ENCODE measurements around the gene GRIK2. TPM values are rescaled to one million over a fixed set of nuclear protein-coding genes. Genes with fewer than 3 reads are reported as not detected.

GRIK2 gene
- total and polyA plus RNA-seq, 2 of the 4 experiments (the other 2 are of a cell fraction): 8.2 to 15.2 TPM

GRCh38 chr6:101937108-101937507 lies 543.6 kb downstream of the GRIK2 start:
- CTCF ChIA-PET: no interaction called here
- ATAC-seq (ENCODE audit: low read depth) (no peak), DNase-seq (no peak)
- no peak overlapping the region for H3K14ac ChIP-seq (replicated peaks; ENCODE audit: low read depth, low read length)
- H3K4me2 ChIP-seq (ENCODE audit: low read depth, low read length): no peak overlapping the region
- intact Hi-C loops (cut with micrococcal nuclease): no loop called here
- no peaks in the 10 kb centered on the region for H3K9me1 ChIP-seq (ENCODE audit: insufficient read depth, low read length)
- H3K18ac ChIP-seq (ENCODE audit: low read depth, low read length): no peak overlapping the region
- no peak overlapping the region for H2BK20ac ChIP-seq (ENCODE audit: low read depth, low read length)
- no peaks in the 10 kb centered on the region for H4K20me1 ChIP-seq (ENCODE audit: insufficient read depth, low read length)
- 60% methylated on average over 1 of the region's 1 CpG; no CpG with 5 or more reads in 1 of the 2 experiments for WGBS, 2 experiments (ENCODE audit: extremely low coverage in 2 of 2, insufficient read length in 1 of 2)
- no peak overlapping the region for H2BK120ac ChIP-seq (ENCODE audit: low read depth, low read length)
- H3K79me1 ChIP-seq (ENCODE audit: low read depth in 1 of 2, low read length in 2 of 2): no peaks in the 10 kb centered on the region
- H2BK15ac ChIP-seq (ENCODE audit: low read depth, low read length): no peak overlapping the region
- no peak overlapping the region for H2BK5ac ChIP-seq (ENCODE audit: low read depth, low read length, poor library complexity, severe bottlenecking)
- H3K4me1 ChIP-seq (ENCODE audit: control insufficient read depth, insufficient read depth, low read length): no peaks in the 10 kb centered on the region
- no peak overlapping the region for H2AFZ ChIP-seq (replicated peaks; ENCODE audit: low read length, poor library complexity)
- H3K23ac ChIP-seq (ENCODE audit: low read depth, low read length): no peak overlapping the region
- no peaks in the 10 kb centered on the region for H3K27me3 ChIP-seq (ENCODE audit: control insufficient read depth, insufficient read depth, low read length)
- no peak overlapping the region for H3K9ac ChIP-seq (ENCODE audit: low read depth, low read length)
- no peak overlapping the region for H2AK9ac ChIP-seq (replicated peaks; ENCODE audit: low read depth, low read length, poor library complexity)
- H3K36me3 ChIP-seq (ENCODE audit: control insufficient read depth, insufficient read depth, low read length): no peaks in the 10 kb centered on the region
- no peaks in the 10 kb centered on the region for H3K9me3 ChIP-seq (ENCODE audit: control insufficient read depth, insufficient read depth, low read length)
- no peak overlapping the region; the same call in 1 of the 2 replicates for H3K56ac ChIP-seq (ENCODE audit: extremely low read depth, insufficient read depth, low read length)
- dilution Hi-C loops (cut with HindIII; ENCODE audit: low sequenced_read_pairs, unreplicated experiment): no loop called here
- BruUV-seq (replicated peaks): no TSS peak
- POLR2A ChIA-PET (ENCODE audit: unreplicated experiment): no interaction called here
- H2AK5ac ChIP-seq (ENCODE audit: low read depth, low read length): no peak overlapping the region
- H4K5ac ChIP-seq (ENCODE audit: low read depth, low read length): no peak overlapping the region
- H3K4me3 ChIP-seq (ENCODE audit: insufficient read depth, low read depth, low read length): no peak overlapping the region
- in situ Hi-C loops (cut with MboI; ENCODE audit: low sequenced_read_pairs): no loop called here
- H3K27ac ChIP-seq (ENCODE audit: insufficient read depth, low read length): no peak overlapping the region
- no peak overlapping the region for H4K91ac ChIP-seq (ENCODE audit: insufficient read depth, low read depth, low read length)
- no peak overlapping the region for H3K4ac ChIP-seq (ENCODE audit: low read depth, low read length)
- TF ChIP-seq MAFK (IDR thresholded peaks at IDR 0.05; ENCODE audit: low read depth, low read length): no peak
- no peak for TF ChIP-seq FOS (IDR thresholded peaks at IDR 0.05; ENCODE audit: low read depth, low read length)
- no peak for TF ChIP-seq RFX5 (IDR thresholded peaks at IDR 0.05; ENCODE audit: low read depth, low read length)
- TF ChIP-seq USF2 (IDR thresholded peaks at IDR 0.05; ENCODE audit: low read depth, low read length): no peak
- TF ChIP-seq POLR2A (IDR thresholded peaks at IDR 0.05; ENCODE audit: low read depth, low read length): no peak
- no peak for TF ChIP-seq MAZ (IDR thresholded peaks at IDR 0.05; ENCODE audit: borderline replicate concordance, low read depth, low read length)
- no peak for TF ChIP-seq SMC3 (IDR thresholded peaks at IDR 0.05; ENCODE audit: low read depth, low read length)
- no peak for TF ChIP-seq RCOR1 (IDR thresholded peaks at IDR 0.05; ENCODE audit: insufficient replicate concordance, low read length)
- no peak for TF ChIP-seq CEBPB (IDR thresholded peaks at IDR 0.05; ENCODE audit: low read depth, low read length)
- TF ChIP-seq CHD1 (IDR thresholded peaks at IDR 0.05; ENCODE audit: low read depth, low read length): no peak
- TF ChIP-seq MXI1 (IDR thresholded peaks at IDR 0.05; ENCODE audit: borderline replicate concordance, low read depth, low read length): no peak
- no peak for TF ChIP-seq BHLHE40 (IDR thresholded peaks at IDR 0.05; ENCODE audit: low read depth, low read length)
- TF ChIP-seq ELK1 (IDR thresholded peaks at IDR 0.05; ENCODE audit: borderline replicate concordance, low read depth, low read length): no peak
- TF ChIP-seq CTCF (conservative IDR thresholded peaks at IDR 0.05; ENCODE audit: low read depth, low read length): no peak
- no peak for TF ChIP-seq NFE2L2 (IDR thresholded peaks at IDR 0.05; ENCODE audit: low read depth, low read length)
- no peak for TF ChIP-seq RAD21 (IDR thresholded peaks at IDR 0.05; ENCODE audit: low read length)
- H4K8ac ChIP-seq (ENCODE audit: low read depth in 2 of 2, low read length in 2 of 2): no peak overlapping the region

Data from IMR-90 (cell line).